ENCODE data around the gene LUZP4.

GRCh38 chrX:115333446-115333845, 43.9 kb downstream of the LUZP4 start:
- TF ChIP-seq CTCF (conservative IDR thresholded peaks at IDR 0.05; ENCODE audit: low read length): no peak
- TF ChIP-seq EZH2phosphoT487 (IDR thresholded peaks at IDR 0.05; ENCODE audit: borderline replicate concordance, low read depth, low read length): no peak
